ENCODE data around the gene FOXB2. TPM values are rescaled to one million over a fixed set of nuclear protein-coding genes. Genes with fewer than 3 reads are reported as not detected.

The FOXB2 gene
- polyA plus RNA-seq, 1 donor from 2014 or later: not detected

GRCh38 chr9:77022783-77023440, 3.5 kb downstream of the FOXB2 start:
- H3K79me2 ChIP-seq (replicated peaks; ENCODE audit: insufficient read depth, low read length): no peaks in the 10 kb centered on the region
- H3K4me2 ChIP-seq (ENCODE audit: low read length): no peak overlapping the region
- no peaks in the 10 kb centered on the region for H3K9me2 ChIP-seq (ENCODE audit: insufficient read depth, low read length)
- no peak overlapping the region for H3K4me3 ChIP-seq (ENCODE audit: low read length)
- H3K27me3 ChIP-seq (ENCODE audit: insufficient read depth, low read depth, low read length): peaks cover 85% of the 10 kb centered on the region
- no peaks in the 10 kb centered on the region for H3K9me3 ChIP-seq (ENCODE audit: low read length)
- H3K9ac ChIP-seq (ENCODE audit: low read length): no peak overlapping the region
- H3K36me3 ChIP-seq (ENCODE audit: insufficient read depth, low read length): no peaks in the 10 kb centered on the region
- no peak for TF ChIP-seq POLR2AphosphoS5 (IDR thresholded peaks at IDR 0.05)
- no peak for TF ChIP-seq RAD21 (conservative IDR thresholded peaks at IDR 0.05)
- no peak for TF ChIP-seq CTCF (IDR thresholded peaks at IDR 0.05; ENCODE audit: poor library complexity, severe bottlenecking)
- no peak for TF ChIP-seq SMC3 (conservative IDR thresholded peaks at IDR 0.05; ENCODE audit: poor library complexity)
- no peak for TF ChIP-seq EP300 (conservative IDR thresholded peaks at IDR 0.05; ENCODE audit: poor library complexity, severe bottlenecking)
- TF ChIP-seq EZH2 (IDR thresholded peaks at IDR 0.05; ENCODE audit: borderline replicate concordance, insufficient read depth, low read length, poor library complexity, severe bottlenecking): no peak
- no peak for TF ChIP-seq MXI1 (conservative IDR thresholded peaks at IDR 0.05; ENCODE audit: poor library complexity, severe bottlenecking)
- no peak for TF ChIP-seq TAF1 (IDR thresholded peaks at IDR 0.05; ENCODE audit: low read depth)
- TF ChIP-seq REST (IDR thresholded peaks at IDR 0.05; ENCODE audit: borderline replicate concordance): no peak
- H4K20me1 ChIP-seq (ENCODE audit: insufficient read depth): no peaks in the 10 kb centered on the region
- no peaks in the 10 kb centered on the region for H3F3A ChIP-seq (ENCODE audit: insufficient read depth, low read length, poor library complexity, severe bottlenecking)
- no peak overlapping the region for H3K27ac ChIP-seq (ENCODE audit: low read length)
- no peak overlapping the region for H2AFZ ChIP-seq (ENCODE audit: low read depth, low read length)

GRCh38 chr9:77023726-77024125, 4.3 kb downstream of the FOXB2 start:
- no peak overlapping the region for H3K9ac ChIP-seq (ENCODE audit: low read length)
- no peaks in the 10 kb centered on the region for H3F3A ChIP-seq (ENCODE audit: insufficient read depth, low read length, poor library complexity, severe bottlenecking)
- no peak overlapping the region for H3K4me2 ChIP-seq (ENCODE audit: low read length)
- H3K36me3 ChIP-seq (ENCODE audit: insufficient read depth, low read length): no peaks in the 10 kb centered on the region
- no peak overlapping the region for H3K4me3 ChIP-seq (ENCODE audit: low read length)
- H3K9me3 ChIP-seq (ENCODE audit: low read length): no peaks in the 10 kb centered on the region
- H3K27me3 ChIP-seq (ENCODE audit: insufficient read depth, low read depth, low read length): peaks cover 76% of the 10 kb centered on the region
- H3K9me2 ChIP-seq (ENCODE audit: insufficient read depth, low read length): no peaks in the 10 kb centered on the region
- H2AFZ ChIP-seq (ENCODE audit: low read depth, low read length): no peak overlapping the region
- no peak overlapping the region for H3K27ac ChIP-seq (ENCODE audit: low read length)
- no peak for TF ChIP-seq SMC3 (conservative IDR thresholded peaks at IDR 0.05; ENCODE audit: poor library complexity)
- TF ChIP-seq RAD21 (conservative IDR thresholded peaks at IDR 0.05): no peak
- TF ChIP-seq EZH2 (IDR thresholded peaks at IDR 0.05; ENCODE audit: borderline replicate concordance, insufficient read depth, low read length, poor library complexity, severe bottlenecking): no peak
- TF ChIP-seq REST (IDR thresholded peaks at IDR 0.05; ENCODE audit: borderline replicate concordance): no peak
- TF ChIP-seq TAF1 (IDR thresholded peaks at IDR 0.05; ENCODE audit: low read depth): no peak
- no peak for TF ChIP-seq EP300 (conservative IDR thresholded peaks at IDR 0.05; ENCODE audit: poor library complexity, severe bottlenecking)
- no peak for TF ChIP-seq POLR2AphosphoS5 (IDR thresholded peaks at IDR 0.05)
- H3K79me2 ChIP-seq (replicated peaks; ENCODE audit: insufficient read depth, low read length): no peaks in the 10 kb centered on the region
- no peaks in the 10 kb centered on the region for H4K20me1 ChIP-seq (ENCODE audit: insufficient read depth)
